Measurements from ENCODE around the gene FAM3B.

The FAM3B gene

GRCh38 chr21:41369920-41370839 is 53.6 kb downstream of the FAM3B start:
- DNase-seq: no peak

GRCh38 chr21:41370840-41371684 is 54.5 kb downstream of the FAM3B start:
- no peak for DNase-seq

DNA sequence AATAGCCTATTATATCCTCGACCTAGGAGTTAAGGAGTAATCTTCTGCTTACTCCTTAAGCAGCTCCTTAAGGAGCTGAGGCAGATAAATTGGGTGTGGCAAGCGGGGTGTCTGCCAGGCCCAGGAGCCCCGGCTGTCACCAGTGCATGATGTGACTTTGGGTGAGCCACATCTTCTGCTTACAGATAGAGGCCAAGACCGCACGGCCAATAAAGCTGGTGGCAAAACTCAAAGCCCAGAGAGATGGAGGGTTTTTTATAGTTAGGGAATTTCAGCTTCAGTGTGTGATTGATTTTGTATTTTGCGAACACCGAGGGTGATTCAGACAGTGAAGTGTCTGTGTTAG is 55.1 kb downstream of the FAM3B start:
- DNase-seq: no peak

DNA sequence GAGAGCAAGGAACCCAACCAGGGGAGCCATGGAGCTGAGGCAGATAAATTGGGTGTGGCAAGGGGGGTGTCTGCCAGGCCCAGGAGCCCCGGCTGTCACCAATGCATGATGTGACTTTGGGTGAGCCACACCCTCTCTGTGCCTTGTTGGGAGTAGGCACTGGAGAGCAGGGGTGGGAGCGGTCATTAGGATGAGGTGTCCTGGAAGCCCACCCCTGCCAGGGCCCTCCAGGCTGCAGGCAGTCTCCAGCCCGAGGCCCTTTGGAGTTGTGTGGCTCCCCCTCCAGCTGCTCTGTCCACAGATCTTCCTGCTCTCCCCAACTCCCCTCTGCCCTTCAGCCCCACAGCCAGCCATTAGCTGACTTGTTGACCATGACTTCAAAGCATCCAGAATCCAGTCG is 56.7 kb downstream of the FAM3B start:
- no peak for DNase-seq

- no peak for DNase-seq
These were observed 57.2 kb downstream of the FAM3B start for GRCh38 chr21:41373763-41374162.

GRCh38 chr21:41374177-41374712 is 57.6 kb downstream of the FAM3B start:
- DNase-seq: no peak

GRCh38 chr21:41374867-41375533 is 58.4 kb downstream of the FAM3B start:
- no peak for DNase-seq

- no peak for DNase-seq
These were observed 59.3 kb downstream of the FAM3B start for GRCh38 chr21:41375875-41376274.

GRCh38 chr21:41377715-41378114 is 61.1 kb downstream of the FAM3B start:
- DNase-seq: no peak

GRCh38 chr21:41378849-41379248 is 62.2 kb downstream of the FAM3B start:
- DNase-seq: no peak

DNA sequence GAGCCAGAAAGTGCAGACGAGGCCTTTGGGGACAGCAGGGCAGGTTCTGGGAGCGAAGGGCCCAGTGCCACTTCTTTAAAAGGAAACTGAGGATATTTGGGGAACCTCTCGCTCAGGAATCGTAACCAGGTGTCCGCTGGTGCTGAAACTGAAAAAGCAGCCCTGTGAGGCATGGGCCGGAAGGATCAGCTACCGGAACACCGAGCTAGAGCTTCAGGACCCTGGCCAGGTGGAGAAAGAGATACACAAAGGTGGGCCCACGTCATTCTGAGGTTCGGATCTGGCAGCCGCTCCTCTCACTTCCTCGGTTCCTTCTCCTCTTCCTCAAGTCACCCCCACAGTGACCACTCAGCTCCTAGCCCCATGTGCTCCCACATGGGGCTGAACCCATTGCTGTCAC is 63.3 kb downstream of the FAM3B start:
- DNase-seq: no peak

DNA sequence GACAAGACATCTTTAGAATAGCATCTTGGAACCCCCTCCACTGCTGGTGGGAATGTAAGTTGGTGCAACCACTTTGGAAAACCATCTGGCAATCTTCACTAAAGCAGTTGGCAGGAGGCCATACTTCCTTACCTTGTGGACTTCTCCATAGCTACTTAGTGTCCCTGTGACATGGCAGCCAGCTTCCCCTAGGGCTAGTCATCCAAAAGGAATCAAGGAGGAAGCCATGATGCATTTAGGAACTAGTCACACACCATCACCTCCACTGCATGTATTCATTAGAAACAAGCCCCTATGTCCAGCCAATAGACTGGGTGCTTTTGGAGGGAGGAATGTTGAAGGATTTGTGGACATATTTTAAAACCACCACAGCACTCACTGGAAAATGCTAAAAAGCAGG is 65.1 kb downstream of the FAM3B start:
- DNase-seq: no peak

GRCh38 chr21:41387042-41387819 is 70.6 kb downstream of the FAM3B start:
- DNase-seq: no peak

GRCh38 chr21:41387824-41388223 is 71.2 kb downstream of the FAM3B start:
- DNase-seq: no peak

- DNase-seq: no peak
These were observed 71.7 kb downstream of the FAM3B start for GRCh38 chr21:41388259-41388658.

DNA sequence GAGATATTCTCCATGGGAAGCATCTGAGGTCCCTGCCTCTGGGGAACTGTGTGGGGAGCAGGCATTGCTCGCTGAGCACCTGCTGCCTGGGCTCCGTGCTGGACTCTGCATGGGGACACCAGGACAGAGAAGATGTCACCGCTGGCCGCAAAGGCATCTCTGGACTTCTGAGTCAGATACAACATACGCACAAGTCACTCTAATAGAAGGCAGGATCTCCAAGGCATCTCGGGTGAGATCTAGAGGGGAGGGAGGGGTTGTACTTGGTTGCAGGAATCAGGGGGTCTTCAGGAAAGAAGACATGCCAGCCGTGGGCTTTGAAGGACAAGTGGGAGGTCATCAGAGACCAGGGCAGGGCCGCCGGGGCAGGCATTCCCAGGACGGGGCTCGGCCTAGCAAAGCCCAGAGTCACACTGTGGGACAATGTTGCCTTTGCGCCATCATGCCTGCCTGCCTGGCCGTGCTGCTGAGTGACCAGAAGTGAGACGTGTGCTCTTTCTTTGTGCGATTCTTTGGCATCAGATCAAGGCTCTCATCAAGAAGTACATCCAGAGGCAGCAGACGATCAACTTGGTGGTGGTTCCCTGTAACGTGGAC is 73.5 kb downstream of the FAM3B start:
- no peak for DNase-seq

DNA sequence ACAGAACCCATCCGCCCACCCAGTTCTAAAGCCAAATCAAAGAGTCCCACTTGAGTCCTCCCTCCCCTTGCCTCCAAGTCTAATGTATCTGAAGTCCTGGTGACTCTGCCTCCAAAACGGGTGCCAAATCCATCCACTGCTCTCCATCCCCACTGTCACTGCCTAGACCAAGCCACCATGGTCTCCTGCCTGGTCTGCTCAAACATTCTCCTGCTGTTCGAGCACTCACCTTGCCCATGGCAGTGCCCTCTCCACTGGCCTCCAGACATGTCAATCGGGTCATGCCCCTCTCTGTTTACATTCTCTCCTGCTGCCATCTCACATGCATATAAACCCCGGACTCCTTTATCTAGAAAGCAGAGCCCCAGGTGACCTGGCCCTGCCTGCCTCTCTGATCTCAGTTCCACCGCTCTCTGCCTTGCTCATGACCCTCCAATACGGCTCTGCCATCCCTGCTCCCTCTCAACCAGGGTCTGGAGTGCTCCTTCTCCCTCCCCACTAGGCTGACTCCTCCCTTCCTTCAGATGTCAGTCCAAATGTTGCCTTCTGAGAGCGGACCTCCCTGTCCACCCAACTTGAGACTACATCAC is 77.4 kb downstream of the FAM3B start:
- DNase-seq: no peak

- no peak for DNase-seq
These were observed 80.0 kb downstream of the FAM3B start for GRCh38 chr21:41396558-41397075.

DNA sequence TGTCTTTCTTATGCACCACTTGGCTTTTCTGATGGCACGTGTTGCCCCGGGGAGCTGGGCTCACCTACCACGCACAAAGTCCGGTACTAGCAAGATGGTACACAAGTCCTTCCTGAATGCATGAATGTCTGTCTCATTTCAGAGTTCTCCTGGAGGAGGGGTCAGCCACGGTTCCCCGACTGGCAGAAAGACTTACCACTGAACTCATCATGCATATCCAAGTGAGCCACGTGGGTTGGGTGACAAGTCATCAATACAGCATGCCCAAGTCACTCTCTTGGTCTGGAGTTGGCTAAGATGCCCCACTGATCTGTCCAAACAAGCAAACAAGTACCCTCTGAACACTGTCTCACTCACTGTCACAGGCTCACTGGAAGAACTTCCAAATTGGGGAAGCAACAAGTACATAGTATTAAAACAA is 80.9 kb downstream of the FAM3B start:
- no peak for DNase-seq

- no peak for DNase-seq
These were observed 81.7 kb downstream of the FAM3B start for GRCh38 chr21:41398251-41398650.

- no peak for DNase-seq
These were observed 82.2 kb downstream of the FAM3B start for GRCh38 chr21:41398831-41399230.

Measured in NCI-H1092 treated with DMSO at 0.1 percent for 48 hours (cell line).